ENCODE measurements around the gene NPC2.

NPC2 gene

DNA sequence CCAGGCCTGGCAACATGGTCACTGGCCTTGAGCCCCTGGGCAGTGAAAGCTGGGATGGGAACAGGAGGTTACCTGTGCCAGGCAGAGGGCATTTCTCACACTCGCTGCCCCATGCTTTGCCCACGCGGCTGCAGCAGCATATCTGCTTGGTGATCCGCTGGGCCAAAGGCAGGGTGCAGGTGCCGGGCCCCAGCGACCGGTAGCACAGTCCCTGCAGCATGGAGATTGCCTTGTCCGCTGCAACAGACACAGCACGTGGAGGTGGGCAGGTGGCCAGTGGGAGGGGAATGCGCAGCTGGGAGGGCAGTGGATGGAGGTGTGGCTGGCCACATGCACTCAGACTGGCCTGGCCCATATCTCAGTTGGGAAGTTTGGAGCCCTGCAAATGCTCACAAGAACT lies 35.8 kb upstream of the NPC2 start:
- TF ChIP-seq, protein P1, sequence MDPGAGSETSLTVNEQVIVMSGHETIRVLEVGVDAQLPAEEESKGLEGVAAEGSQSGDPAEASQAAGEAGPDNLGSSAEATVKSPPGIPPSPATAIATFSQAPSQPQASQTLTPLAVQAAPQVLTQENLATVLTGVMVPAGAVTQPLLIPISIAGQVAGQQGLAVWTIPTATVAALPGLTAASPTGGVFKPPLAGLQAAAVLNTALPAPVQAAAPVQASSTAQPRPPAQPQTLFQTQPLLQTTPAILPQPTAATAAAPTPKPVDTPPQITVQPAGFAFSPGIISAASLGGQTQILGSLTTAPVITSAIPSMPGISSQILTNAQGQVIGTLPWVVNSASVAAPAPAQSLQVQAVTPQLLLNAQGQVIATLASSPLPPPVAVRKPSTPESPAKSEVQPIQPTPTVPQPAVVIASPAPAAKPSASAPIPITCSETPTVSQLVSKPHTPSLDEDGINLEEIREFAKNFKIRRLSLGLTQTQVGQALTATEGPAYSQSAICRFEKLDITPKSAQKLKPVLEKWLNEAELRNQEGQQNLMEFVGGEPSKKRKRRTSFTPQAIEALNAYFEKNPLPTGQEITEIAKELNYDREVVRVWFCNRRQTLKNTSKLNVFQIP (CRISPR knock-in tag; IDR thresholded peaks at IDR 0.05; ENCODE audit: borderline replicate concordance, low read depth): no peak
- TF ChIP-seq ZFP30 (CRISPR knock-in tag; IDR thresholded peaks at IDR 0.05): no peak
- TF ChIP-seq CSDC2 (CRISPR knock-in tag; IDR thresholded peaks at IDR 0.05): no peak
- TF ChIP-seq, protein P2, sequence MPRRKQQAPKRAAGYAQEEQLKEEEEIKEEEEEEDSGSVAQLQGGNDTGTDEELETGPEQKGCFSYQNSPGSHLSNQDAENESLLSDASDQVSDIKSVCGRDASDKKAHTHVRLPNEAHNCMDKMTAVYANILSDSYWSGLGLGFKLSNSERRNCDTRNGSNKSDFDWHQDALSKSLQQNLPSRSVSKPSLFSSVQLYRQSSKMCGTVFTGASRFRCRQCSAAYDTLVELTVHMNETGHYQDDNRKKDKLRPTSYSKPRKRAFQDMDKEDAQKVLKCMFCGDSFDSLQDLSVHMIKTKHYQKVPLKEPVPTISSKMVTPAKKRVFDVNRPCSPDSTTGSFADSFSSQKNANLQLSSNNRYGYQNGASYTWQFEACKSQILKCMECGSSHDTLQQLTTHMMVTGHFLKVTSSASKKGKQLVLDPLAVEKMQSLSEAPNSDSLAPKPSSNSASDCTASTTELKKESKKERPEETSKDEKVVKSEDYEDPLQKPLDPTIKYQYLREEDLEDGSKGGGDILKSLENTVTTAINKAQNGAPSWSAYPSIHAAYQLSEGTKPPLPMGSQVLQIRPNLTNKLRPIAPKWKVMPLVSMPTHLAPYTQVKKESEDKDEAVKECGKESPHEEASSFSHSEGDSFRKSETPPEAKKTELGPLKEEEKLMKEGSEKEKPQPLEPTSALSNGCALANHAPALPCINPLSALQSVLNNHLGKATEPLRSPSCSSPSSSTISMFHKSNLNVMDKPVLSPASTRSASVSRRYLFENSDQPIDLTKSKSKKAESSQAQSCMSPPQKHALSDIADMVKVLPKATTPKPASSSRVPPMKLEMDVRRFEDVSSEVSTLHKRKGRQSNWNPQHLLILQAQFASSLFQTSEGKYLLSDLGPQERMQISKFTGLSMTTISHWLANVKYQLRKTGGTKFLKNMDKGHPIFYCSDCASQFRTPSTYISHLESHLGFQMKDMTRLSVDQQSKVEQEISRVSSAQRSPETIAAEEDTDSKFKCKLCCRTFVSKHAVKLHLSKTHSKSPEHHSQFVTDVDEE (CRISPR knock-in tag; IDR thresholded peaks at IDR 0.05): no peak
- no peak for TF ChIP-seq ZNF565 (CRISPR knock-in tag; conservative IDR thresholded peaks at IDR 0.05; ENCODE audit: low read depth)
- TF ChIP-seq PPARA (CRISPR knock-in tag; IDR thresholded peaks at IDR 0.05; ENCODE audit: borderline replicate concordance): no peak
- TF ChIP-seq SNAI2 (CRISPR knock-in tag; IDR thresholded peaks at IDR 0.05): no peak
- no peak for TF ChIP-seq CSRNP3 (CRISPR knock-in tag; IDR thresholded peaks at IDR 0.05)
- TF ChIP-seq ESRRG (CRISPR knock-in tag; IDR thresholded peaks at IDR 0.05): no peak
- TF ChIP-seq ARNTL (CRISPR knock-in tag; IDR thresholded peaks at IDR 0.05; ENCODE audit: borderline replicate concordance, low read depth): no peak
- TF ChIP-seq ISL1 (CRISPR knock-in tag; IDR thresholded peaks at IDR 0.05): no peak
- no peak for TF ChIP-seq GLIS3 (CRISPR knock-in tag; IDR thresholded peaks at IDR 0.05)
- no peak for TF ChIP-seq ZNF8 (CRISPR knock-in tag; IDR thresholded peaks at IDR 0.05)
- TF ChIP-seq ZC3H10 (CRISPR knock-in tag; IDR thresholded peaks at IDR 0.05): no peak
- no peak for TF ChIP-seq ZFP3 (CRISPR knock-in tag; IDR thresholded peaks at IDR 0.05)
- TF ChIP-seq, protein P3, sequence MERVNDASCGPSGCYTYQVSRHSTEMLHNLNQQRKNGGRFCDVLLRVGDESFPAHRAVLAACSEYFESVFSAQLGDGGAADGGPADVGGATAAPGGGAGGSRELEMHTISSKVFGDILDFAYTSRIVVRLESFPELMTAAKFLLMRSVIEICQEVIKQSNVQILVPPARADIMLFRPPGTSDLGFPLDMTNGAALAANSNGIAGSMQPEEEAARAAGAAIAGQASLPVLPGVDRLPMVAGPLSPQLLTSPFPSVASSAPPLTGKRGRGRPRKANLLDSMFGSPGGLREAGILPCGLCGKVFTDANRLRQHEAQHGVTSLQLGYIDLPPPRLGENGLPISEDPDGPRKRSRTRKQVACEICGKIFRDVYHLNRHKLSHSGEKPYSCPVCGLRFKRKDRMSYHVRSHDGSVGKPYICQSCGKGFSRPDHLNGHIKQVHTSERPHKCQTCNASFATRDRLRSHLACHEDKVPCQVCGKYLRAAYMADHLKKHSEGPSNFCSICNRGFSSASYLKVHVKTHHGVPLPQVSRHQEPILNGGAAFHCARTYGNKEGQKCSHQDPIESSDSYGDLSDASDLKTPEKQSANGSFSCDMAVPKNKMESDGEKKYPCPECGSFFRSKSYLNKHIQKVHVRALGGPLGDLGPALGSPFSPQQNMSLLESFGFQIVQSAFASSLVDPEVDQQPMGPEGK (CRISPR knock-in tag; IDR thresholded peaks at IDR 0.05; ENCODE audit: borderline replicate concordance): no peak
- ATAC-seq: no peak

GRCh38 chr14:74528406-74528805 lies 35.3 kb upstream of the NPC2 start:
- TF ChIP-seq ZNF70 (CRISPR knock-in tag; IDR thresholded peaks at IDR 0.05): no peak
- TF ChIP-seq ZFP3 (CRISPR knock-in tag; IDR thresholded peaks at IDR 0.05): no peak
- no peak for TF ChIP-seq PPARA (CRISPR knock-in tag; IDR thresholded peaks at IDR 0.05; ENCODE audit: borderline replicate concordance)
- TF ChIP-seq, protein P3 (CRISPR knock-in tag; IDR thresholded peaks at IDR 0.05; ENCODE audit: borderline replicate concordance): no peak
- no peak for TF ChIP-seq ZFP30 (CRISPR knock-in tag; IDR thresholded peaks at IDR 0.05)
- no peak for TF ChIP-seq SNAI2 (CRISPR knock-in tag; IDR thresholded peaks at IDR 0.05)
- TF ChIP-seq CSRNP3 (CRISPR knock-in tag; IDR thresholded peaks at IDR 0.05): no peak
- TF ChIP-seq, protein P2 (CRISPR knock-in tag; IDR thresholded peaks at IDR 0.05): no peak
- TF ChIP-seq ZNF565 (CRISPR knock-in tag; conservative IDR thresholded peaks at IDR 0.05; ENCODE audit: low read depth): no peak
- TF ChIP-seq ESRRG (CRISPR knock-in tag; IDR thresholded peaks at IDR 0.05): no peak
- no peak for TF ChIP-seq CREB5 (CRISPR knock-in tag; IDR thresholded peaks at IDR 0.05; ENCODE audit: low read depth)
- no peak for TF ChIP-seq ARNTL (CRISPR knock-in tag; IDR thresholded peaks at IDR 0.05; ENCODE audit: borderline replicate concordance, low read depth)
- TF ChIP-seq ISL1 (CRISPR knock-in tag; IDR thresholded peaks at IDR 0.05): no peak
- ATAC-seq: no peak

All from SK-N-SH treated with all-trans-retinoic acid at 6 μM for 48 hours (cell line).